ENCODE measurements around the gene SLC10A7. TPM values are rescaled to one million over a fixed set of nuclear protein-coding genes. Genes with fewer than 3 reads are reported as not detected.

The SLC10A7 gene
- total and polyA plus RNA-seq, 2 of the 4 experiments (the other 2 are of a cell fraction): 5.2 to 8.4 TPM

GRCh38 chr4:146333895-146334262 is 187.9 kb downstream of the SLC10A7 start:
- DNase-seq (no peak), ATAC-seq (ENCODE audit: low read depth) (no peak)
- intact Hi-C loops (cut with micrococcal nuclease) (no loop called here), dilution Hi-C loops (cut with HindIII; ENCODE audit: low sequenced_read_pairs, unreplicated experiment) (no loop called here), in situ Hi-C loops (cut with MboI; ENCODE audit: low sequenced_read_pairs) (loop anchor here (10.0 to 25.0 kb wide), 2 partner anchors 761 to 1253 kb away; no protein-coding TSS in a partner anchor)
- BruUV-seq (replicated peaks): no TSS peak
- peak overlapping the region; percentile 53 for H3K14ac ChIP-seq (replicated peaks; ENCODE audit: low read depth, low read length)
- no peak overlapping the region for H2AK5ac ChIP-seq (ENCODE audit: low read depth, low read length)
- H3K36me3 ChIP-seq (ENCODE audit: control insufficient read depth, insufficient read depth, low read length): no peaks in the 10 kb centered on the region
- no peak overlapping the region for H4K5ac ChIP-seq (ENCODE audit: low read depth, low read length)
- no peak overlapping the region for H2BK5ac ChIP-seq (ENCODE audit: low read depth, low read length, poor library complexity, severe bottlenecking)
- no peak overlapping the region for H3K23ac ChIP-seq (ENCODE audit: low read depth, low read length)
- CTCF ChIA-PET: no interaction called here
- POLR2A ChIA-PET (ENCODE audit: unreplicated experiment): no interaction called here
- H3K27ac ChIP-seq (ENCODE audit: insufficient read depth, low read length): no peak overlapping the region
- H2BK20ac ChIP-seq (ENCODE audit: low read depth, low read length): 0 out of 2 replicates have a peak overlapping the region, but pooled peaks have one; percentile 35
- H2BK120ac ChIP-seq (ENCODE audit: low read depth, low read length): 0 out of 2 replicates have a peak overlapping the region, but pooled peaks have one; percentile 59
- H3K4me3 ChIP-seq (ENCODE audit: insufficient read depth, low read depth, low read length): peak overlapping the region; percentile 33; the same call in 1 of the 2 replicates
- no peak overlapping the region for H3K18ac ChIP-seq (ENCODE audit: low read depth, low read length)
- peak overlapping the region; percentile 37 for H2AFZ ChIP-seq (replicated peaks; ENCODE audit: low read length, poor library complexity)
- H3K4me1 ChIP-seq (ENCODE audit: control insufficient read depth, insufficient read depth, low read length): peaks cover 6% of the 10 kb centered on the region
- WGBS, 2 experiments (ENCODE audit: extremely low coverage in 2 of 2, insufficient read length in 1 of 2): 83% methylated on average over 2 of the region's 2 CpGs; no CpG with 5 or more reads in 1 of the 2 experiments
- H4K8ac ChIP-seq (ENCODE audit: low read depth in 2 of 2, low read length in 2 of 2): no peak overlapping the region
- H3K9ac ChIP-seq (ENCODE audit: low read depth, low read length): no peak overlapping the region
- no peak overlapping the region for H3K56ac ChIP-seq (ENCODE audit: extremely low read depth, insufficient read depth, low read length)
- H4K91ac ChIP-seq (ENCODE audit: insufficient read depth, low read depth, low read length): no peak overlapping the region
- no peak overlapping the region for H2AK9ac ChIP-seq (replicated peaks; ENCODE audit: low read depth, low read length, poor library complexity)
- no peaks in the 10 kb centered on the region for H4K20me1 ChIP-seq (ENCODE audit: insufficient read depth, low read length)
- no peaks in the 10 kb centered on the region for H3K9me3 ChIP-seq (ENCODE audit: control insufficient read depth, insufficient read depth, low read length)
- peaks cover 4% of the 10 kb centered on the region; the same call in 1 of the 2 replicates for H3K9me1 ChIP-seq (ENCODE audit: insufficient read depth, low read length)
- H3K79me1 ChIP-seq (ENCODE audit: low read depth in 1 of 2, low read length in 2 of 2): peaks cover 0 to 5% of the 10 kb centered on the region in 2 experiments; a peak in 1 of 4 replicates
- no peak for TF ChIP-seq POLR2A (IDR thresholded peaks at IDR 0.05; ENCODE audit: low read depth, low read length)
- no peak for TF ChIP-seq FOS (IDR thresholded peaks at IDR 0.05; ENCODE audit: low read depth, low read length)
- no peak for TF ChIP-seq RAD21 (IDR thresholded peaks at IDR 0.05; ENCODE audit: low read length)
- TF ChIP-seq RCOR1 (IDR thresholded peaks at IDR 0.05; ENCODE audit: insufficient replicate concordance, low read length): no peak
- no peak for TF ChIP-seq CHD1 (IDR thresholded peaks at IDR 0.05; ENCODE audit: low read depth, low read length)
- TF ChIP-seq RFX5 (IDR thresholded peaks at IDR 0.05; ENCODE audit: low read depth, low read length): no peak
- no peak for TF ChIP-seq MAFK (IDR thresholded peaks at IDR 0.05; ENCODE audit: low read depth, low read length)
- peak overlapping the region; percentile 83 for H3K4me2 ChIP-seq (ENCODE audit: low read depth, low read length)
- H3K4ac ChIP-seq (ENCODE audit: low read depth, low read length): 0 out of 2 replicates have a peak overlapping the region, but pooled peaks have one; percentile 8
- no peak overlapping the region for H2BK15ac ChIP-seq (ENCODE audit: low read depth, low read length)
- H3K27me3 ChIP-seq (ENCODE audit: control insufficient read depth, insufficient read depth, low read length): no peaks in the 10 kb centered on the region
